BJ (cell line): ENCODE results near the gene WFIKKN1. TPM values are rescaled to one million over a fixed set of nuclear protein-coding genes. Genes with fewer than 3 reads are reported as not detected.

ENCODE experiments used
- CTCF ChIA-PET: fragments of 350-600 bp; formaldehyde crosslinking; extraction: SDS; loops from one replicate; lab custom pipeline; 2021; ENCODE audit warnings: antibody characterized with exemption, inconsistent platforms; lab: Yijun Ruan, JAX
- POLR2A ChIA-PET: fragments of 300-600 bp; sonication (Branson Sonifier 250); formaldehyde crosslinking; extraction: SDS; loops from one replicate; lab custom pipeline; 2021; ENCODE audit warnings: antibody characterized with exemption; lab: Charles Lee
- DNase-seq: peaks from one replicate; pipeline ENCODE4 v3.0.0-alpha.2; 2011; ENCODE audit warnings: low read depth
- H3K27me3 ChIP-seq: 2 replicates; pipeline ENCODE4 v1.6.0; 2011; ENCODE audit warnings: low read length; ENCODE audit not compliant: control insufficient read depth, insufficient read depth
- H3K36me3 ChIP-seq: 2 replicates; pipeline ENCODE4 v1.5.1; 2011; ENCODE audit warnings: low read length; ENCODE audit not compliant: control insufficient read depth, insufficient read depth
- H3K4me3 ChIP-seq: 2 replicates; pipeline ENCODE4 v1.5.1; 2011; ENCODE audit warnings: low read depth, mild to moderate bottlenecking, control low read depth, low read length
- CTCF ChIP-seq: IDR thresholded peaks from 2 replicates; pipeline ENCODE4 v1.5.1; 2011; ENCODE audit warnings: low read depth, mild to moderate bottlenecking, control low read depth, inconsistent platforms, low read length, moderate library complexity; ENCODE audit not compliant: insufficient read depth
- polyA plus RNA-seq: library from polyadenylated mRNA; depleted of rRNA; stranded (reverse); fragments of >200 nt; gene quantifications from 2 replicates; pipeline ENCODE4 v1.2.3, GENCODE V29; 2011

The WFIKKN1 gene
- polyA plus RNA-seq, 1 experiment = not detected

GRCh38 chr16:632486-633335 is 1.9 kb downstream of the WFIKKN1 start:
- CTCF ChIA-PET = interaction anchor here (1.2 kb wide), 1 partner anchor 15 kb away, joined by 4 read pairs; no protein-coding TSS in a partner anchor
- TF ChIP-seq CTCF = no peak
- Histone ChIP-seq H3K27me3 (no peaks in the 10 kb centered on the region), H3K36me3 (peaks cover 14% of the 10 kb centered on the region), H3K4me3 (no peak overlapping the region)
- POLR2A ChIA-PET = no interaction called here
- DNase-seq = no peak

GRCh38 chr16:633336-634050 is 2.7 kb downstream of the WFIKKN1 start:
- no peak for DNase-seq
- CTCF ChIA-PET = interaction anchor here (1.2 kb wide), 1 partner anchor 14 kb away, joined by 4 read pairs; no protein-coding TSS in a partner anchor
- Histone ChIP-seq H3K36me3 (peaks cover 12% of the 10 kb centered on the region), H3K27me3 (no peaks in the 10 kb centered on the region), H3K4me3 (no peak overlapping the region)
- POLR2A ChIA-PET = interaction anchor here (0.5 kb wide), 1 partner anchor 46 kb away, joined by 14 read pairs; no protein-coding TSS in a partner anchor
- no peak for TF ChIP-seq CTCF

GRCh38 chr16:634051-634670 is 3.4 kb downstream of the WFIKKN1 start:
- no peak for DNase-seq
- CTCF ChIA-PET = interaction anchor here (1.2 kb wide), 1 partner anchor 14 kb away, joined by 4 read pairs; no protein-coding TSS in a partner anchor
- POLR2A ChIA-PET = interaction anchor here (0.5 kb wide), 1 partner anchor 45 kb away, joined by 14 read pairs; no protein-coding TSS in a partner anchor

GRCh38 chr16:634996-635395 is 4.2 kb downstream of the WFIKKN1 start:
- CTCF ChIA-PET = no interaction called here
- no peak for TF ChIP-seq CTCF
- Histone ChIP-seq H3K27me3 (no peaks in the 10 kb centered on the region), H3K36me3 (peaks cover 12% of the 10 kb centered on the region), H3K4me3 (peak overlapping the region; percentile 50)
- DNase-seq = no peak
- POLR2A ChIA-PET = no interaction called here

More at GRCh38 chr16:634051-634670, 3.4 kb downstream of the WFIKKN1 start:
- H3K27me3 ChIP-seq = no peaks in the 10 kb centered on the region
- peaks cover 12% of the 10 kb centered on the region for H3K36me3 ChIP-seq
- no peak overlapping the region for H3K4me3 ChIP-seq
- no peak for TF ChIP-seq CTCF
